Stimulated activated CD4-positive, alpha-beta T cell treated with anti-CD3 and anti-CD28 coated beads, Interleukin-15, amount 100 ng/mL, for 1 hour (primary cell): ENCODE measurements around the gene LRBA.

Source experiments
- DNase-seq, 2 donors: peaks; one replicate each; pipeline ENCODE4 v3.0.0-alpha.2; 2020; ENCODE audit warnings: low read depth in 1 of 2, low spot score in 1 of 2

Gene LRBA

GRCh38 chr4:150805183-150806025 lies 209.7 kb downstream of the LRBA start:
- no peak for DNase-seq

DNA sequence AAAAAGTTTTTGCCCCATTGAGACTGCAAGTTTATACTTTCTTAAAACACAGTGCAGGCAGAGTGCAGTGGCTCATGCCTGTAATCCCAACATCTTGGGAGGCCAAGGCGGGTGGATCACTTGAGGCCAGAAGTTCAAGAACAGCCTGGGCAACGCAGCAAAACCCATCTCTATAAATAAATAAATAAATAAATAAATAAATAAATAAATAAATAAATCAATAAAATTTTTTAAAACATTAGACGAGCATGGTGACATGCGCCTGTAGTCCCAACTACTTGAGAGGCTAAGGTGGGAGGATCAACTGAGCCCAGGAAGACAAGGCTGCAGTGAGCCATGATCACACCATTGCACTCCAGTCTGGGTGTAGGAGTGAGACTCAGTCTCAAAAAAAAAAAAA lies 213.3 kb downstream of the LRBA start:
- no peak for DNase-seq

DNA sequence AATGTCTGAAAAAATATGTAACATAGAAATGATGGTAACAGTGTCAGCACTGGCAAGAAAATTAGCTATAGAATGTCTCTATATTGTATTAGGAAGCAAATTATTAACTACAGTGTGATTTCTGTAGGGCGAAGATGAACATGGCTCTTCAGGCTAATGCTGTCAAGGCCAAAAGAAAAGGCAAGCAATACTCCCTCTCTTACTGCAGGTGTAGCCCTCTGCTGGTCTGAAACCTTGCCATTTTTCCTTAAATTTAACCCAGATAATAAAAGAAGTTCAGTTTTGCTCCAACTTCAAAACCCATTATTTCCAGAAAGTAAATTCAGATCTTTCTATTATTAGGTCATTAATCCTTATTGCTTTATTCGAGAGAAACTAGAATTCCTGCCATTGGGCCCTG lies 215.9 kb downstream of the LRBA start:
- no peak for DNase-seq

DNA sequence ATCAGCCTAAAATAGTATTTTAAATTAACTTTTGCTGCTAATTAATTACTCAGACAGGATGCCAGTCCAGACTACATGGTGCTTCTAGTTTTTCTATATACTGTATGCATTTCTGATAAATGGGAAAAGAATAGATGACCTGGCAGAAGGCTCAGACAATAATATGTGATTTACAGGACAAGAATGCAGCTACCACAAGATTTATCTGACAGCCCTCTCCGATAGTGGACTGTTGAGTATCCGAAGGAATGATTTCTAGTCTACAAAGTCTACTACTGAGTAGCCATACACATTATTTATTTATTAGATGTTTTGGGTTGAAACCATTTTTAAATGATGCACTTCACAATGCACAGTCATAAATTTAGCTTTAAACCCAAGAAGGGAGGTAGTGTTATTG lies 220.4 kb downstream of the LRBA start:
- no peak for DNase-seq

- no peak for DNase-seq
Observed at GRCh38 chr4:150789864-150790263, 225.2 kb downstream of the LRBA start.

DNA sequence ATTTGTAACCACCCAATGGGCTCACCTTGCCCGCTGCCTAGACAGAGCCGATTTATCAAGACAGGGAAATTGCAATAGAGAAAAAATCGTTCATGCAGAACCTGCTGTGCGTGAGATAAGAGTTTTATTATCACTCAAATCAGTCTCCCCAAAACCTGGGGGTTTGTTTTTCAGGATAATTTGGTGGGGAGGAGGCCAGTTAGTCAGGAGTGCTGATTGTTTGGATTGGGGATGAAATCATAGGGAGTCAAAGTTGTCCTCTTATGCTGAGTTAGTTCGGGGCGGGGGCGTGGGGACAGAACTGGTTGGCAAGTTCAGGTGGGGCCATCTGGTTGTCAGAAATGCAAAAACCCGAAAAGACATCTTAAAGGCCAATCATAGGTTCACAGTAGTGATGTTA lies 230.1 kb downstream of the LRBA start:
- no peak for DNase-seq

- DNase-seq: no peak
Observed at GRCh38 chr4:150784305-150784704, 230.8 kb downstream of the LRBA start.

GRCh38 chr4:150782921-150783320 lies 232.2 kb downstream of the LRBA start:
- no peak for DNase-seq

- no peak for DNase-seq
Observed at GRCh38 chr4:150782311-150782710, 232.8 kb downstream of the LRBA start.

DNA sequence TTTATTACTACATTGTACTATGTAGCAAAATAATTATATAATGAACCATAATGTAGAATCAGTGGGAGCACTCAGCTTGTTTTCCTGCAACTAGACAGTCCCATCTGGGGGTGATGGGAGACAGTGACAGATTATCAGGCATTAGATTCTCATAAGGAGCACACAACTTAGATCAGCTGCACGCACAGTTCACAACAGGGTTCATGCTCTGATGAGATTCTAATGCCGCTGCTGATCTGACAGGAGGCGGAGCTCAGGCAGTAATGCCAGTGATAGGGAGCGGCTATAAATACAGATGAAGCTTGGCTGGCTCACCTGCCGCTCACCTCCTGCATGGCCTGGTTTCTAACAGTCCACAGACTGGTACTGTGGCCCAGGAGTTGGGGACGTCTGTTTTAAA lies 233.9 kb downstream of the LRBA start:
- no peak for DNase-seq

DNA sequence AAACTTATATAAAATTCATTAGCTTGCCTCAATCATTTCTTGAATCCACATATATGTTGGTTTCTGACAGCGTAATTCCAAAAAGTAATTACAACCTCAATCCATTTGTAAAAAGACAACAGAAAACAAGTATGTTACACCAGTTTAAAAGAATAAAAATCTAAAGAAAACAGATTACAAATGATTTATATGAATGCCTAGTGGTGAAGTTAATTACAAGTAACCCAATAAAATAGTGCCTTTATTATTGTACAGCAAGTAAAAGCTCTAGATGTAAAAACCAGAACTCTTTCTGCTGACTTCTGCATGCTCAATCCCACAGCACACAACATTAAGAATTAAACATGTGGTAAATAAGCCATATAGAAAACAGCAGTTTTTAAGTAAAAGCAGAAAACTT lies 235.4 kb downstream of the LRBA start:
- DNase-seq: no peak

GRCh38 chr4:150773729-150774449 lies 241.2 kb downstream of the LRBA start:
- DNase-seq: no peak

- no peak for DNase-seq
Observed at GRCh38 chr4:150773032-150773431, 242.1 kb downstream of the LRBA start.

DNA sequence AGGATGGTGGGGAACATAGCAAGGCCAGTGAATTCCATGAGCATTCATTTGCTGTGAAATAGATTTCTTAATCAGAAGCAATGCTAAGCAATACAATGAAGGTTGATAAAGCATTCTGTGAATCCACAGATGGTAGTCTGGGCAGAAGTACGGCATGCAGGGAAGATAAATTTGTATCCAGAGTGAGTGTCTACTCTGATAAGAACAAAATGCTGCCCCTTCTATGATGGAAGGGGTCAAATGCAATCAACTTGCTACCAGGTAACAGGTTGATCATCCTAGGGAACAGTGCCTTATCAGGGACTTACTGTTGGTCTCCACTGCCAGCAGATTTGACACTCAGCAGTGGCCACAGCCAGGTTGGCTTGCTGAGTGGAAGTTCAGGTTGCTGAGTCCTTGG lies 243.7 kb downstream of the LRBA start:
- no peak for DNase-seq

DNA sequence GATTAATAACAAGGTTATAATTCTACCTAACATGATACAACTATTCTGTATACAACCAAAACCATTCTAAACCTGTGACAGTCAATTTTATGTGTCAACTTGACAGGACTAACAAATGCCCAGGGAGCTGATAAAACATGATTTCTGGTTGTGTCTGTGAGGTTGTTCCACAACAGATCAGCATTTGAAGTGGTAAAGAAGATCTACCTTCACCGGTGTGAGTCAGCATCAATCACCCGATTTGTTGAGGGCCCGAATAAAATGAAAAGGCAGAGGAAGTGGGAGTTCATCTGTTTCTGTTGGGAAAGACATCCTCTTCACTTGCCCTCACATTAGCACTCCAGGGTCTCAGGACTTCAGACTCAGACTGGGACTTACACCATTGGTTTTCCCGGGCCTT lies 245.2 kb downstream of the LRBA start:
- DNase-seq: no peak

DNA sequence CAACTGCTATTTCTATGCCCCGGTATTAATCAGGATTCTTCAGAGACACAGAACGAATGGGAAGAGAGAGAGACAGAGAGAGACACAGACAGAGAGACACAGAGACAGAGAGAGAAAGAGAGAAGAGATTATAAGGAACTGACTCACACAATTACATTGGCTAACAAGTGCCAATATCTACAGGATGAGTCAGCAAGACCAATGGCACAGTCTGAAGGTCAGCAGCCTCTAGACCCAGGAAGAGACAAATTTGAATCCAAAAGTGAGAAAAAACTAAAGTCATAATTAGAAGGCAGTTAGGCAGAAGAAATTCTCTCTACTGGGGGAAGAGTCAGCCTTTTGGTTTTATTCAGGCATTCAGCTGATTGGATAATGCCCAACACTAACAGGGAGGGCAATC lies 245.8 kb downstream of the LRBA start:
- DNase-seq: no peak

DNA sequence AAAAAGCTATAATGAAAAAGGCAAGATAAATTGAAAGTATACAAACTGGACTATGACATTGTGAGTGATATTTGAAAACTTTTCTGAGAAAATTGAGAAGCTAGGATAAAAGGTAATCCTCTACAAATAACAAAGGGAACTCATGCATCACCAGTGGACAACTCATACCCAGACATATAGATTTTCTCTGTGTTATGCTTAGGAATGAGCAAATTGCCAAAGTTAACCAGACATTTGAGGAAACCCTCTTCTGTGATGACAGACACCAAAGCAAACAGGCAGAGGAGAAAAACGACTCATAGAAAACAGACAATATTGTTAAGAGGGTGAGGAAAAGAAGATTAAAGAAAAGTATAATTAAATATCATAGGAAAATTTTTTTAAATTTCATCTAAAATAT lies 246.6 kb downstream of the LRBA start:
- DNase-seq: no peak

DNA sequence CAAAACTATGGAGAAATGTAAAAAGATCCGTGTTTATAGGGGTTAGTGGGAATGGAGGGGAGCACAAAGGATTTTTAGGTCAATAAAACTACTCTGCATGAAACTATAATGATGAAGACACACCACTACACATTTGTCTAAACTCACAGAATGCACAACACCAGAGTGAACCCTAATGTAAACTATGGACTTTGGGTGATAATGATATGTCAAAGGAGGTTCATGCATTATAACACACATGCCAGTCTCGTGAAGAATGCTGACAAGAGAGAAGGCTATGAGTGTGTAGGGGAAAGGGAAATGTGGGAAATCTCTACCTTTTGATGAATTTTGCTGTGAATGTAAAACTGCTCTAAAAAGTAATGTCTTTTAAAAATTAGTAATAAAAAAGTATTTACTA lies 249.9 kb downstream of the LRBA start:
- DNase-seq: no peak

- DNase-seq: no peak
Observed at GRCh38 chr4:150751648-150752047, 263.4 kb downstream of the LRBA start.

GRCh38 chr4:150750824-150751223 lies 264.3 kb downstream of the LRBA start:
- DNase-seq: no peak

DNA sequence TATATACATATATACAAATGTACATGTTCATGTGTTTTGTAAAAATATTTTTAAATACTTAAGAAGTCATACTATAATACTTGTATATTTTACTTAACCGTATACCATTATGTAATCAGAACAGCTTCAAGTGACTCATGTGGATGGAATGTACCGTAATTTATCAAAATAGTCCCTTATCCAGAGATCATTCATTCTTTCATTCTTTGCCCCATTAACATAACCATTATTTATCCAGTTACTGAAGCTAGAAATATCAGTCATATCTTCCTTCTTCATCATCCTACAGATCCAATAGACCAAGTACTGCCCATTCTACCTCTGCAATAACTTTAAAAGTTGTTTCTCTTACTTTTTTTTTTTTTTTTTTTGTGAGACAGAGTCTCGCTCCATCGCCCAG lies 268.9 kb downstream of the LRBA start:
- DNase-seq: no peak

GRCh38 chr4:150744570-150744969 lies 270.5 kb downstream of the LRBA start:
- DNase-seq: no peak
